PC-3 (cell line): ENCODE results near the gene PGM2L1. TPM values are rescaled to one million over a fixed set of nuclear protein-coding genes. Genes with fewer than 3 reads are reported as not detected.

Source experiments
- ATAC-seq: fragments of 200-7000 bp; cut with Tn5 transposase; 2 replicates; pipeline ENCODE4 v1.9.1; 2020; ENCODE audit warnings: mild to moderate bottlenecking, moderate library complexity
- BruUV-seq: library from RNA; stranded (reverse); fragments of 400-500 nt; replicated peaks from 2 replicates; lab custom pipeline; 2021; lab: Mats Ljungman, UMichigan
- CTCF ChIA-PET: fragments of 300-600 bp; sonication (Branson Sonifier 250); formaldehyde crosslinking; loops from one replicate; lab custom pipeline; 2022; ENCODE audit warnings: antibody characterized with exemption; lab: Charles Lee
- POLR2A ChIA-PET: fragments of 300-600 bp; sonication (Branson Sonifier 250); formaldehyde crosslinking; loops from one replicate; lab custom pipeline; 2022; ENCODE audit warnings: antibody characterized with exemption; ENCODE audit not compliant: unreplicated experiment; lab: Charles Lee
- DNase-seq: peaks from one replicate; pipeline ENCODE4 v3.0.0-alpha.2; 2015
- H2AFZ ChIP-seq: fragments of 300-600 bp; sonication (generic); 2 replicates; pipeline ENCODE4 v1.6.0; 2016; ENCODE audit warnings: antibody characterized with exemption, low read length
- H3F3A ChIP-seq: fragments of 300-600 bp; sonication (generic); one replicate; pipeline ENCODE4 v1.6.0; 2017; ENCODE audit warnings: antibody characterized with exemption, low read length, control low read depth, mild to moderate bottlenecking; ENCODE audit not compliant: unreplicated experiment
- H3K27ac ChIP-seq: fragments of 300-600 bp; sonication (generic); 2 replicates; pipeline ENCODE4 v1.5.1; 2016; ENCODE audit warnings: mild to moderate bottlenecking, low read length
- H3K27me3 ChIP-seq: fragments of 300-600 bp; sonication (generic); 2 replicates; pipeline ENCODE4 v1.6.1; 2016; ENCODE audit warnings: low read length, mixed read lengths
- H3K36me3 ChIP-seq: fragments of 300-600 bp; sonication (generic); 2 replicates; pipeline ENCODE4 v1.6.1; 2016; ENCODE audit warnings: low read depth, mixed run types, low read length, mixed read lengths
- H3K4me1 ChIP-seq: fragments of 300-600 bp; sonication (generic); 2 replicates; pipeline ENCODE4 v1.5.1; 2016; ENCODE audit warnings: low read length; ENCODE audit not compliant: insufficient read depth
- H3K4me2 ChIP-seq: fragments of 300-600 bp; sonication (generic); 2 replicates; pipeline ENCODE4 v1.6.0; 2016; ENCODE audit warnings: low read length
- H3K4me3 ChIP-seq: fragments of 300-600 bp; sonication (generic); 2 replicates; pipeline ENCODE4 v1.5.1; 2016; ENCODE audit warnings: mild to moderate bottlenecking, low read length, mixed read lengths
- H3K79me2 ChIP-seq: fragments of 300-600 bp; sonication (generic); 2 replicates; pipeline ENCODE4 v1.6.1; 2017; ENCODE audit warnings: low read length, mixed read lengths
- H3K9ac ChIP-seq: fragments of 300-600 bp; sonication (generic); 2 replicates; pipeline ENCODE4 v1.6.0; 2016; ENCODE audit warnings: mild to moderate bottlenecking, low read length
- H3K9me2 ChIP-seq: fragments of 300-600 bp; sonication (generic); replicated peaks from 2 replicates; pipeline ENCODE4 v1.6.1; 2016; ENCODE audit warnings: mixed run types, low read length, mixed read lengths
- H3K9me3 ChIP-seq: fragments of 300-600 bp; sonication (generic); 2 replicates; pipeline ENCODE4 v1.6.1; 2016; ENCODE audit warnings: low read length, mixed read lengths
- H4K20me1 ChIP-seq: fragments of 300-600 bp; sonication (generic); 2 replicates; pipeline ENCODE4 v1.6.1; 2016; ENCODE audit warnings: low read length, mixed read lengths
- CTCF ChIP-seq: fragments of 300-600 bp; sonication (generic); conservative IDR thresholded peaks from 2 replicates; pipeline ENCODE4 v1.5.1; 2017; ENCODE audit warnings: antibody characterized with exemption, low read depth, mild to moderate bottlenecking, low read length
- EZH2 ChIP-seq: fragments of 300-600 bp; sonication (generic); IDR thresholded peaks from one replicate; pipeline ENCODE4 v1.6.1; 2017; ENCODE audit warnings: antibody characterized with exemption, mild to moderate bottlenecking, low read length; ENCODE audit not compliant: unreplicated experiment
- EZH2phosphoT487 ChIP-seq: fragments of 300-600 bp; sonication (generic); IDR thresholded peaks from 2 replicates; pipeline ENCODE4 v1.6.1; 2018; ENCODE audit warnings: mild to moderate bottlenecking, antibody characterized with exemption, low read length, borderline replicate concordance
- intact Hi-C: fragments of 100-400 bp; cut with micrococcal nuclease; formaldehyde crosslinking; loops from 2 replicates; pipeline ENCODE4 v1.9.0; 2023
- total RNA-seq: library from RNA; depleted of rRNA; stranded (reverse); fragments of >200 nt; gene quantifications from 2 replicates; pipeline ENCODE4 v1.2.3, GENCODE V29; 2014

Gene PGM2L1
- total RNA-seq, 1 experiment from 2014 or later = 1.9 TPM

GRCh38 chr11:74444173-74444826, 46.1 kb upstream of the PGM2L1 start:
- H3K4me1 ChIP-seq = peaks cover 18% of the 10 kb centered on the region
- ATAC-seq = no peak
- H3K79me2 ChIP-seq = no peaks in the 10 kb centered on the region
- TF ChIP-seq EZH2phosphoT487 = no peak
- no peak for TF ChIP-seq CTCF
- no peak for TF ChIP-seq EZH2
- CTCF ChIA-PET = interaction anchor here (1.1 to 2.0 kb wide), 2 partner anchors 55 to 125 kb away, joined by 3 to 6 read pairs; no protein-coding TSS in a partner anchor
- POLR2A ChIA-PET = interaction anchor here (0.5 kb wide), 1 partner anchor 89 kb away, joined by 3 read pairs; no protein-coding TSS in a partner anchor
- intact Hi-C loops = loop anchor here (5.0 to 10.0 kb wide), 3 partner anchors 72 to 479 kb away; no protein-coding TSS in a partner anchor
- no peak for DNase-seq
- H3F3A ChIP-seq = peaks cover 3% of the 10 kb centered on the region
- H3K9me2 ChIP-seq = no peaks in the 10 kb centered on the region
- no TSS peak for BruUV-seq
- no peaks in the 10 kb centered on the region for H3K27me3 ChIP-seq
- no peaks in the 10 kb centered on the region for H3K9me3 ChIP-seq
- H4K20me1 ChIP-seq = no peaks in the 10 kb centered on the region
- no peak overlapping the region for H3K9ac ChIP-seq
- H3K4me3 ChIP-seq = no peak overlapping the region
- no peak overlapping the region for H3K27ac ChIP-seq
- H3K36me3 ChIP-seq = no peaks in the 10 kb centered on the region
- no peak overlapping the region for H3K4me2 ChIP-seq
- no peak overlapping the region for H2AFZ ChIP-seq

- Histone ChIP-seq H3K27me3 (no peaks in the 10 kb centered on the region), H3K79me2 (no peaks in the 10 kb centered on the region), H2AFZ (peak overlapping the region; percentile 58), H4K20me1 (no peaks in the 10 kb centered on the region), H3K4me3 (no peak overlapping the region), H3K4me2 (peak overlapping the region; percentile 63), H3K9me2 (no peaks in the 10 kb centered on the region), H3K4me1 (peaks cover 18% of the 10 kb centered on the region), H3K36me3 (no peaks in the 10 kb centered on the region), H3K27ac (peak overlapping the region; percentile 77), H3F3A (peaks cover 3% of the 10 kb centered on the region), H3K9ac (peak overlapping the region; percentile 34; the same call in 1 of the 2 replicates), H3K9me3 (no peaks in the 10 kb centered on the region)
- peak; percentile 81 for ATAC-seq
- intact Hi-C loops = loop anchor here (1.0 to 10.0 kb wide), 7 partner anchors 24 to 478 kb away; no protein-coding TSS in a partner anchor
- POLR2A ChIA-PET = no interaction called here
- peak; percentile 94 for DNase-seq
- BruUV-seq = no TSS peak
- CTCF ChIA-PET = interaction anchor here (0.5 to 2.2 kb wide), 5 partner anchors 45 to 188 kb away, joined by 3 to 10 read pairs (median 6); no protein-coding TSS in a partner anchor
- TF ChIP-seq EZH2phosphoT487 (no peak), CTCF (peak; percentile 87)
Observed at GRCh38 chr11:74443071-74443864, 45.0 kb upstream of the PGM2L1 start.
